Measurements from ENCODE around the gene NRCAM.

DNA sequence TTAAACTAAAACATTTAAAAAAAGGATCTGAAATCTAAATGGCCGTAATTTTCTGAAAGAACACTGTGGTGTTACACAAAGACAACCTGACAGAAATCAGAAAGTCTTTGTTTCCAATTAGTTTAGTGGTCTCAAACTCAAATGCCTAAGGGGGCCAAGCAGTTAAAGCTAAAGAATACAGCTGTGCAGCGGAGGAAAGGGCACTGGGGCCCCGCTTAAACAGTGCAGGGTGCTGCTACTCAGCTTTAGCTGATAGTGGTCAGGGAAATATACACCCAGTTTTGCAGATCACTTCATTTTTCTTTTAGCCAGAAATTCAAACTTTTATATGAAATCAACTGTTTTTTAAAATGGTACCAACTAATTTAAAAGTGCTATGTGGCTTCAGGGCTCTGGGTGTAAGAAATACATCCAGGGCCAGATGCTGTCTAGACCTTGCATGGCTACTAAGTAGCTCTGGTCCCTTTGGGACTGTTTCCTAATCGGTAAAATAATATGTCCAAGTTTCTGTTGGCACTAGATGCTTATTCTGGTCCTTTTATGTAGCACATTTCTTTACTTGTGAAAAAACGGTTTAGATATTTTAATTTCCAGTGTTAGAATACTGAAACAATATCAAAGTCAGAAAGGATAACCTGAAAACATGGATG is 164.3 kb downstream of the NRCAM start:
- TF ChIP-seq GATA3 (IDR thresholded peaks at IDR 0.05; ENCODE audit: low read depth, low read length) (no peak), GATA2 (IDR thresholded peaks at IDR 0.05; ENCODE audit: low read depth, low read length) (peak; percentile 43; the same call in 1 of the 2 replicates)
